H9 (cell line): ENCODE data around the gene C13orf46. TPM values are rescaled to one million over a fixed set of nuclear protein-coding genes. Genes with fewer than 3 reads are reported as not detected.

Experiments used
- DNase-seq: peaks from one replicate; pipeline ENCODE4 v3.0.0-alpha.2; 2017
- H2AFZ ChIP-seq: one replicate; pipeline ENCODE4 v1.6.1; 2013; ENCODE audit warnings: mild to moderate bottlenecking, low read length, control low read depth, moderate library complexity
- H2AK5ac ChIP-seq: 2 replicates; pipeline ENCODE4 v1.6.1; 2013; ENCODE audit warnings: low read length, control low read depth, mixed read lengths; ENCODE audit not compliant: insufficient read length
- H2BK120ac ChIP-seq: one replicate; pipeline ENCODE4 v1.6.1; 2013; ENCODE audit warnings: low read depth, mild to moderate bottlenecking, low read length, control low read depth, inconsistent platforms; ENCODE audit not compliant: poor library complexity, severe bottlenecking
- H2BK12ac ChIP-seq: 2 replicates; pipeline ENCODE4 v1.6.1; 2013; ENCODE audit warnings: low read length, control low read depth, mixed read lengths, low read depth; ENCODE audit not compliant: insufficient read length
- H2BK15ac ChIP-seq: 2 replicates; pipeline ENCODE4 v1.6.1; 2013; ENCODE audit warnings: low read depth, low read length, control low read depth
- H2BK20ac ChIP-seq: one replicate; pipeline ENCODE4 v1.6.1; 2013; ENCODE audit warnings: low read depth, mild to moderate bottlenecking, low read length, control low read depth, inconsistent platforms; ENCODE audit not compliant: poor library complexity, severe bottlenecking
- H2BK5ac ChIP-seq: 2 replicates; pipeline ENCODE4 v1.6.1; 2013; ENCODE audit warnings: low read length, control low read depth, mixed read lengths; ENCODE audit not compliant: insufficient read length
- H3K14ac ChIP-seq: 2 replicates; pipeline ENCODE4 v1.6.1; 2013; ENCODE audit warnings: low read length, control low read depth; ENCODE audit not compliant: insufficient read depth
- H3K18ac ChIP-seq: 2 replicates; pipeline ENCODE4 v1.6.1; 2013; ENCODE audit warnings: low read depth, mild to moderate bottlenecking, mixed read lengths, low read length, control low read depth; ENCODE audit not compliant: insufficient read length
- H3K23ac ChIP-seq: 2 replicates; pipeline ENCODE4 v1.6.1; 2013; ENCODE audit warnings: low read length, control low read depth, mixed read lengths, low read depth; ENCODE audit not compliant: insufficient read length
- H3K23me2 ChIP-seq: 2 replicates; pipeline ENCODE4 v1.6.1; 2013; ENCODE audit warnings: low read depth, mild to moderate bottlenecking, mixed read lengths, low read length, control low read depth; ENCODE audit not compliant: insufficient read length, poor library complexity, severe bottlenecking
- H3K27ac ChIP-seq: 2 replicates; pipeline ENCODE4 v1.5.1; 2013; ENCODE audit warnings: low read length, control low read depth, mixed read lengths, low read depth; ENCODE audit not compliant: insufficient read length
- H3K27me3 ChIP-seq: 2 replicates; pipeline ENCODE4 v1.6.1; 2013; ENCODE audit warnings: low read length, control low read depth, inconsistent platforms; ENCODE audit not compliant: insufficient read depth
- H3K4ac ChIP-seq: 2 replicates; pipeline ENCODE4 v1.6.1; 2013; ENCODE audit warnings: low read depth, mild to moderate bottlenecking, control low read depth, inconsistent platforms, low read length, moderate library complexity
- H3K4me1 ChIP-seq: 2 replicates; pipeline ENCODE4 v1.6.1; 2013; ENCODE audit warnings: low read length, control low read depth, inconsistent platforms; ENCODE audit not compliant: insufficient read depth
- H3K4me2 ChIP-seq: 2 replicates; pipeline ENCODE4 v1.6.1; 2013; ENCODE audit warnings: low read length, control low read depth, mixed read lengths; ENCODE audit not compliant: insufficient read length, insufficient read depth
- H3K56ac ChIP-seq: 2 replicates; pipeline ENCODE4 v1.6.1; 2013; ENCODE audit warnings: low read depth, mild to moderate bottlenecking, mixed read lengths, low read length, control low read depth; ENCODE audit not compliant: insufficient read length
- H3K79me1 ChIP-seq: 2 replicates; pipeline ENCODE4 v1.6.1; 2013; ENCODE audit warnings: low read depth, mild to moderate bottlenecking, moderate library complexity, low read length, control low read depth, inconsistent platforms; ENCODE audit not compliant: insufficient read depth, poor library complexity, severe bottlenecking
- H3K79me2 ChIP-seq: 2 replicates; pipeline ENCODE4 v1.6.1; 2013; ENCODE audit warnings: low read length, control low read depth, inconsistent platforms; ENCODE audit not compliant: insufficient read depth
- H3K9ac ChIP-seq: 2 replicates; pipeline ENCODE4 v1.6.1; 2013; ENCODE audit warnings: low read length, control low read depth, mixed read lengths; ENCODE audit not compliant: insufficient read length; ENCODE audit errors: extremely low read depth
- H3K9me3 ChIP-seq: one replicate; pipeline ENCODE4 v1.6.1; 2013; ENCODE audit warnings: low read depth, low read length, inconsistent platforms; ENCODE audit not compliant: control insufficient read depth
- H3T11ph ChIP-seq: one replicate; pipeline ENCODE4 v1.6.1; 2013; ENCODE audit warnings: mild to moderate bottlenecking, low read length, control low read depth, inconsistent platforms
- H4K20me1 ChIP-seq: one replicate; pipeline ENCODE4 v1.6.1; 2013; ENCODE audit not compliant: control insufficient read depth, insufficient read length, insufficient read depth
- H4K5ac ChIP-seq: 2 replicates; pipeline ENCODE4 v1.6.1; 2013; ENCODE audit warnings: low read depth, mild to moderate bottlenecking, mixed read lengths, low read length, control low read depth; ENCODE audit not compliant: insufficient read length
- H4K8ac ChIP-seq: replicated peaks from 2 replicates; pipeline ENCODE4 v1.6.1; 2013; ENCODE audit warnings: low read length, control low read depth, mixed read lengths, low read depth; ENCODE audit not compliant: insufficient read length
- H4K91ac ChIP-seq: 2 replicates; pipeline ENCODE4 v1.6.1; 2013; ENCODE audit warnings: low read depth, mild to moderate bottlenecking, moderate library complexity, mixed read lengths, low read length, control low read depth; ENCODE audit not compliant: insufficient read length
- H3K27ac Mint-ChIP-seq, 3 experiments: 2 replicates in 2 of 3; 3 replicates in 1 of 3; pipeline ENCODE4 v1.8.0; 2020 to 2021; ENCODE audit warnings: mixed read lengths in 3 of 3, mild to moderate bottlenecking in 1 of 3, moderate library complexity in 1 of 3
- H3K27me3 Mint-ChIP-seq: 2 replicates; pipeline ENCODE4 v1.8.0; 2021; ENCODE audit warnings: low read depth, mild to moderate bottlenecking, moderate library complexity, mixed read lengths
- H3K36me3 Mint-ChIP-seq, 3 experiments: 2 replicates in 2 of 3; 3 replicates in 1 of 3; pipeline ENCODE4 v1.8.0; 2020 to 2021; ENCODE audit warnings: low read depth in 3 of 3, mixed read lengths in 3 of 3; ENCODE audit not compliant: insufficient read depth in 1 of 3
- H3K4me1 Mint-ChIP-seq, 2 experiments: 2 replicates each; pipeline ENCODE4 v1.8.0; 2020; ENCODE audit warnings: mixed read lengths in 2 of 2
- H3K4me3 Mint-ChIP-seq, 2 experiments: 2 replicates in 1 of 2; 3 replicates in 1 of 2; pipeline ENCODE4 v1.8.0; 2020 to 2021; ENCODE audit warnings: mild to moderate bottlenecking in 2 of 2, mixed read lengths in 2 of 2, moderate library complexity in 1 of 2
- H3K9me3 Mint-ChIP-seq, 2 experiments: 2 replicates in 1 of 2; 3 replicates in 1 of 2; pipeline ENCODE4 v1.8.0; 2020; ENCODE audit warnings: mild to moderate bottlenecking in 2 of 2, mixed read lengths in 2 of 2, moderate library complexity in 1 of 2
- WGBS: extraction: QIAGEN DNeasy Blood & Tissue Kit; methylation state at CpG from one replicate; pipeline ENCODE4 v1.1.7; 2013; ENCODE audit warnings: missing lambda C conversion rate, low lambda C conversion rate, mixed read lengths; ENCODE audit not compliant: insufficient read length; ENCODE audit errors: extremely low coverage; 5-methylcytosine and 5-hydroxymethylcytosine counted together
- total RNA-seq: library from RNA; stranded (reverse); gene quantifications from 2 replicates; pipeline ENCODE4 v1.2.1, GENCODE V29; 2021
- TF ChIP-seq, protein P1 (sequence below): fragments of 200-600 bp; sonication (generic); conservative IDR thresholded peaks from 3 replicates; pipeline ENCODE4 v1.8.0; 2021; ENCODE audit warnings: antibody characterized with exemption, mild to moderate bottlenecking

Gene C13orf46
- total RNA-seq, 1 experiment from 2014 or later = 0.55 TPM

DNA sequence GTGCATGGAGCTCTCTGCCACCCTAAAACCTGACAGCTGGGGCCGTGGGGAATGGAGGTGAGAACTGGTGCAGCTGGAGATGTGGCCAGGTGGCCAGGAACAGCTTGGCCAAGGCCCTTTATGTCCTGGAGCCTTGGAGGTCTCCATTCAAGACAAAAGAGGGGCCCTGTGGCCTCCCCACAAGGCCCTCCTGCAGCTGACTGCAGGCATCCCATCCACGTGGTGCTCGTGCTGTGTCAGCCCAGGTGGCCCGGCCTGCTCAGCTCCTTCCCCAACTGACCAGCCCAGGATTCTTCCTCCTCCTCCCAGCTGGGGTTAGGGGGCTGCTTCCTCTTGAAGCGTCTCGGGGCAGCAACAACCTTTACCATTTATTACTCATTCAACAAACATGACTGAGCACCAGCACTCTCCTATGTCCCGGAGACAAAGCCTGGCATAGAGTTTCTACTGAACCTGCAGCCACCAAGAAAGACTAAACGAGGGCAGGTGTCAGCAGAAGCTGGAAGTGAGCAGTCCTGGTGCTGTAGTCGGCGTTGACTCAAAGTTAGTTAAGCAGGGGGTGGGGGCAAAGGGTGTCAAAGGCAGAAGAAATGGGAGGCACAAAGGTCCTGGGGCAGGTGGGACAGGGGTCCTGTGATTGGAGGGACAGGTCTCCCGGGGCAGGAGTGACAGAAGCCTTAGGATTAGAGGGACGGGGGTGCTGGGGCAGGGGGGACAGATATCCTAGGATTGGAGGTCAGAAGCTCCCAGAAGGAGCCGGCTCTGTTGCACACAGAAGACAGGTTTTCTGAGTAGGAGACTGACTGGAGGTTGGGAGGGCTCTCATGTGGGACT, 23.3 kb upstream of the C13orf46 start:
- Mint-ChIP-seq H3K9me3 (no peaks in the 10 kb centered on the region), H3K4me1 (0 out of 4 replicates have a peak, but pooled peaks cover 0 to 3% of the 10 kb centered on the region in 2 experiments), H3K27me3 (no peaks in the 10 kb centered on the region), H3K27ac (no peak overlapping the region), H3K4me3 (no peak overlapping the region), H3K36me3 (peaks cover 3 to 11% (median 5%) of the 10 kb centered on the region in 3 experiments; a peak in 5 of 7 replicates)
- Histone ChIP-seq H3K4me1 (no peaks in the 10 kb centered on the region), H2AK5ac (no peak overlapping the region), H3K9ac (no peak overlapping the region), H3K23me2 (no peaks in the 10 kb centered on the region), H3K56ac (no peak overlapping the region), H4K5ac (no peak overlapping the region), H3K18ac (no peak overlapping the region), H3K23ac (no peak overlapping the region), H3K27me3 (no peaks in the 10 kb centered on the region), H4K91ac (no peak overlapping the region), H3T11ph (no peak overlapping the region), H3K27ac (no peak overlapping the region), H3K9me3 (no peaks in the 10 kb centered on the region), H2BK5ac (no peak overlapping the region), H4K20me1 (no peaks in the 10 kb centered on the region), H2AFZ (no peak overlapping the region), H3K4ac (no peak overlapping the region), H2BK20ac (no peak overlapping the region), H2BK15ac (no peak overlapping the region), H3K79me1 (no peaks in the 10 kb centered on the region), H2BK12ac (no peak overlapping the region), H4K8ac (no peak overlapping the region), H3K14ac (no peak overlapping the region), H3K79me2 (no peaks in the 10 kb centered on the region), H3K4me2 (no peak overlapping the region), H2BK120ac (no peak overlapping the region)
- DNase-seq = no peak
- TF ChIP-seq, protein P1, sequence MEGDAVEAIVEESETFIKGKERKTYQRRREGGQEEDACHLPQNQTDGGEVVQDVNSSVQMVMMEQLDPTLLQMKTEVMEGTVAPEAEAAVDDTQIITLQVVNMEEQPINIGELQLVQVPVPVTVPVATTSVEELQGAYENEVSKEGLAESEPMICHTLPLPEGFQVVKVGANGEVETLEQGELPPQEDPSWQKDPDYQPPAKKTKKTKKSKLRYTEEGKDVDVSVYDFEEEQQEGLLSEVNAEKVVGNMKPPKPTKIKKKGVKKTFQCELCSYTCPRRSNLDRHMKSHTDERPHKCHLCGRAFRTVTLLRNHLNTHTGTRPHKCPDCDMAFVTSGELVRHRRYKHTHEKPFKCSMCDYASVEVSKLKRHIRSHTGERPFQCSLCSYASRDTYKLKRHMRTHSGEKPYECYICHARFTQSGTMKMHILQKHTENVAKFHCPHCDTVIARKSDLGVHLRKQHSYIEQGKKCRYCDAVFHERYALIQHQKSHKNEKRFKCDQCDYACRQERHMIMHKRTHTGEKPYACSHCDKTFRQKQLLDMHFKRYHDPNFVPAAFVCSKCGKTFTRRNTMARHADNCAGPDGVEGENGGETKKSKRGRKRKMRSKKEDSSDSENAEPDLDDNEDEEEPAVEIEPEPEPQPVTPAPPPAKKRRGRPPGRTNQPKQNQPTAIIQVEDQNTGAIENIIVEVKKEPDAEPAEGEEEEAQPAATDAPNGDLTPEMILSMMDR = no peak
- no CpG with 5 or more reads among the region's 13 CpGs for WGBS
